Activated CD4-positive, alpha-beta T cell treated with anti-CD3 and anti-CD28 coated beads, Interleukin-10, Interleukin-2, amounts not matched to agents 100 ng/mL and 50 ng/mL, durations not matched to agents 16 hours and 8 hours (primary cell): ENCODE results near the gene NAA10.

Experiments
- DNase-seq: peaks from one replicate; pipeline ENCODE4 v3.0.0-alpha.2; 2020

NAA10 gene

DNA sequence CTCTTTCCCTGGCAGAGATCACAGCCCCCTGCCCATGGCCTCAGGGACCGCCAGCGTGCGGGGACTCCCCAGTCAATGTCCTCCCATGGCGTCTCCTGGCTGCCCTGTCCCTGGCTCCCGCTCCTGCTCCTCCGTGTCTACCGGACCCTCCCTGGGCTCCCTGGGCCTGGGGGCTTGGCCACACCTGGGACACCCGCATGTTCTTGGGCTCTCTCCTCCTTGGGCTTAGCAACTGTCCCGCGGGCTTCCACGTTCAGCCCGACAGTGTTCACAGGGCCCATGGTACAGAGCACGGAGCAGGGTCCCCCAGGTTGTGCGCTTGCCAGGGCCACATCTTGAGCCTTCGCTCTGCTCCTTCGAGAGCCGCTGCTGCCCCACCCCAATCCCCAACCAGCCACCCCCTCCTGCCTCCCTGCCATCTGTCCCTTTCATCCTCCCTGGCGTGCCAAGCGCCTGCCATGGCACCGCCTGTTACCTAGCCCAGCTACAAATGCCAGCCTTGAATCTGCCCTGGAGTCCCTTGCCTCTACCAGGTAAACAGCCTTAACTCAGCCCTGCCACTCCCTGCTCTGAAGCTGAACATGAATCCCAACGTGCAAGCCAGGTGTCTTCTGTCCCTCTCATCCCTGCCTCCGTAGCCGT is 26.5 kb downstream of the NAA10 start:
- DNase-seq, result no peak

DNA sequence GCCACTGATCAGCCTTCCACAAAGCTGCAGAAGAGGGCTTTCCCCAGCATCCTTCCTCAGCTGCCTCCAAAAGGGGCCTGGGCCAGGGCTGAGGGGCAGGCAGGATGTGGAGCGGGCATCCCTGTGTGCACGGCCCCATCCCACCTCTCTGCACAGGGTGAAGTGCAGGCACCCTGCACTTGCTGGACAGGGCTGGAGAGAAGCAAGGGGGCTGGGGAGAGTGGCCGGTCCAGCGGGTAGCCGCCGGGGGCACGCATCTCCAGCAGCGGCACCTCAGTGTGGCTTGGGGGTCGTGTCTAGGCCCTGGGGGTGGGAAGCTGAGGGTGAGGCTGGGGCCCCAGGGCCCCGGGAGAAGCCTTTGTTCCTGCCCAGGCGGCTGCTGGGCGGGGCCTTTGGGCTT is 27.4 kb downstream of the NAA10 start:
- DNase-seq, result no peak

- no peak for DNase-seq
These were observed 28.5 kb downstream of the NAA10 start for GRCh38 chrX:153906126-153906917.

- DNase-seq, result no peak
These were observed 29.2 kb downstream of the NAA10 start for GRCh38 chrX:153905481-153906095.

GRCh38 chrX:153903991-153904957 is 30.6 kb downstream of the NAA10 start, which contains the start of gene AVPR2:
AVPR2 (plus strand) TSS chrX:153904673; CDS start chrX:153905146, 473 bp downstream.
- no peak for DNase-seq

GRCh38 chrX:153903238-153903980 is 31.4 kb downstream of the NAA10 start:
- no peak for DNase-seq

GRCh38 chrX:153902385-153902784 is 32.5 kb downstream of the NAA10 start:
- no peak for DNase-seq

- no peak for DNase-seq
These were observed 33.1 kb downstream of the NAA10 start for GRCh38 chrX:153901753-153902140.

DNA sequence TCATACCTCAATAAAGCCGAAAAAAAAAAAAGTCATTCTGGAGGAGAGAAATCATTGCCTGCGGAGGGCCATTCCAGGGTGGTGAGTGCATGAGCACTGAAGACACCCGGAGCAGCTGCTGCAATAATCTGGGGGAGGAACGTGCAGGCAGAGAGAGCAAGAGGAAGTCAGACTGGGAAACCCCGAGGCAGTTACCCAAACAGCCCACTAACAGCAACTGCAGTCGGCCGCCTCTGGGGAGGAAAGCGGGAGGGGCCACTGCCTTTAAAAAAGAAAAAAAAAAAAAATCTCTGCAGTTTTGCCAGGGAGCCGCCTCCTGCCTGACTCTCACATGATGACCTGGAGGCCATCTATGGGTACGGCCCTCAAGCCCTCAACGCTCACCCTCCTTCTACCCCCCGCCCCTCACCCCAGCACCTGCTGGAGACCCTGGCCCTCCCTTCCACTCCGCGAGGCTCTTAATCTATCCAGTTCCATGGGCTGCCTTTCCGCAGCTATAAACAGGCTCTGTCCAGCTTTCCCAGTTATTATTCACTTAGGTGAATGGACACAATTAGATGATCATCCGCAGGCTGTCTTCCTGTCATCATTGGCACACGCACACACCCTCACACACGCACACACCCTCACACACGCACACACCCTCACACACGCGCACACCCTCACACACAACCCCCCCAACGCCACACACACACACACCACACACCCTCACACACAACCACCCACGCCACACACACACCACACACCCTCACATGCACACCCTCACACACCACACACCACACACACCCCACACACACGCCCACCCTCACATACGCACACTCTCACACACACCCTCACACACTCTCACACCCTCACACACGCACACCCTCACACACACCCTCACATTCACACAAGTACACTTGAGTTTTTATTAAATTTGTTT is 33.7 kb downstream of the NAA10 start:
- DNase-seq, result peak; percentile 77

DNA sequence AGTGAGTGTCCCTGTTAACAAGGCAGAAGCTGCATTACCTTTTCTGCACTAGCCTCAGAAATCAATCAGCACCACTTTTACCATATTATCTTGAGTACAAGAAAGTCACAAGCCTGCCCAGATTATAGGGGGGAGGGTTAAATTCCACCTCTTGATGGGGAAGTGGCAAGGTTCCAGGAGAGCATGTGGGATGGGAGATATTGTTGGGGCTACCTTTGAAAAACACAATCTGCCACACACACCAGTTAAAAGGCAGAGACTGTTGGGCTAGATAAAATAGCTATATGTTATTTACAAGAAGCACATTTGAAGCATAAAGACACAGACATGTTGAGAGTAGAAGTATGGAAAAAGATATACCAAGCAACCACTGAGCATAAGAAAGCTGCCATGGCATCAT is 36.9 kb downstream of the NAA10 start:
- DNase-seq, result no peak

DNA sequence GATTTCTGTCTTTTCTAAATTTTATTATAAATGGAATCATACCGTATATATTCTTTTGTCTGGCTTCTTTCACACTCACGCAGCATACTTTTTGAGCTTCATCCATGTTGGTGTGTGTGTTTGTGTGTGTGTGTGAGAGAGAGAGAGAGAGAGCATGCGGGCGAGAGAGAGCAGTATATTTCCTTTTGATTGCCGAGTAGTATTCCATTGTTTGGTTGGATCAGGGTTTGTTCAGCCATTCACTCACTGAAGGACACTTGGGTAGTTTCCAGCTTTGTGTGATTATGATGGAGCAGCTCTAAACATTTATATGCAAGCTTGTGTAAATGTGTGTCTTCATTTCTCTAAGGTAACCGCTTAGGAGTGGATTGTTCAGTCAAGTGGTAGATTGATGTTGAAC is 45.7 kb downstream of the NAA10 start:
- no peak for DNase-seq

- DNase-seq, result no peak
These were observed 46.5 kb downstream of the NAA10 start for GRCh38 chrX:153888344-153888743.

- no peak for DNase-seq
These were observed 47.5 kb downstream of the NAA10 start for GRCh38 chrX:153887385-153887784.

DNA sequence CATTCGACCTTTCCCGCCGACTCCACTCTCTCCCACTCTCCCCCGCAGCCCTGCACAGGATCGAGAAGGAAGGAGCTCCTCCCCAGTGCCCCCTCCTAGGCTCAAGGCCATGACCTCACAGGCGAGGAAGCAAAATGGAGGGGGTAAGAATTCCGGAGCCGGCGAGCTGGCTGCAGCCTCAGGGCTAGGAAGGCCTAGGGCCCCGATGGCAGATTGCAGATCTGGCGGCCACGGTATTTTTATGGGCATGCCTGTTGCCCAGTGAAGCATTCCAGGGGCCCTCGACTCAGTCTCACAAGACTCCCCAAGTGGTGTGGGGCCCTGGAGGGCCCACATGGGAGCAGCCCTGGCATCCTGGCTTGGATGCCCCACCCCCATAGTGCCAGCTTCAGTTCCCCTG is 47.9 kb downstream of the NAA10 start:
- no peak for DNase-seq

GRCh38 chrX:153885968-153886903 is 48.6 kb downstream of the NAA10 start, which contains the start of gene L1CAM:
L1CAM (minus strand) TSS chrX:153886173; CDS start chrX:153875836, 10,337 bp downstream.
- DNase-seq, result no peak

DNA sequence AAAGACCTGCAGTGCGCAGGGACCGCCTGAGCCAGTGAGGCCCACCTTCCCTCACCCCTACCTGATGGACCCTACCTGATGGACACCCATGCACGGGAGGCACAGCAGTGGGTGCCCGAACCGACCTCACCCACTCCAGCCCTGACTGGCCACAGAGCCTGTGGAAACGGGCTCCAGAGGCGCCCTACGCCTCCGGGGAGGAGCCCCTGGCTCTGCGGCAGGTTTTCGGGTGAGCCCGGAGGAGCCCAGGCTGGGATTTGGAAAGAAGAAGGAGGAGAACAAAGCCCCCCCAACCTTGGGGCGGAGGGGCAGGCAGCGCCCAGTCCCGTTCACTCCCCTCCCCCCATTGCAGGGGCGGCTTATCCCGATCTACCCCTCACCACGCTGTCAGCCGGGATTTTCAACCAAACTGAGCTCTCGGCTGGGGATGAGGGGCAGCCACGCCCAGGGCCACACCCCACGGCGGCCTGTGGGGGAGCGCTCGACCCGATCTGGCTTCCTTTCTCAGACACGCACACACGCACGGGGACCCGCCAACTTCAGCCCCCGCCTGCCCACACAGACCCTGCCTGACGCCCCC is 49.5 kb downstream of the NAA10 start:
- no peak for DNase-seq

GRCh38 chrX:153884590-153884989 is 50.2 kb downstream of the NAA10 start:
- no peak for DNase-seq

DNA sequence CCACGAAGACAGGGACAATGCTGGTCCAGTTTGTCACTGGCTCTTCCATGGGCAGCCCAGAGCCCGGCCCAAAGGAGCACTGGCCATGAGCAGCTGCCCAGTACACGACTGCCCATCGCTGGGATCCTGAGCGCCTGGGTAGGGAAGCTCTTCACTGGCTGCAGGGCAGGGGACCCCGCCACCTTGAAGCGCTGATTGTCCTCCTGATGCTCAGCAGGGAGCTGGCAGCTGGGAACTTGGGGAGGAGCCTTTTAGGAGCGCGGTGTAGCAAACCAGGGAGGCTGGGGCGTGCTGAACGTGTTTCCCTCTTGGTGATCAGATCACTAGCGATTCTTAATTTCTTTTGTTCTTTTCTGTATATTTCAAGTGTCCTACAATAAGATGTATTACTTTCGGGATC is 50.7 kb downstream of the NAA10 start:
- no peak for DNase-seq

DNA sequence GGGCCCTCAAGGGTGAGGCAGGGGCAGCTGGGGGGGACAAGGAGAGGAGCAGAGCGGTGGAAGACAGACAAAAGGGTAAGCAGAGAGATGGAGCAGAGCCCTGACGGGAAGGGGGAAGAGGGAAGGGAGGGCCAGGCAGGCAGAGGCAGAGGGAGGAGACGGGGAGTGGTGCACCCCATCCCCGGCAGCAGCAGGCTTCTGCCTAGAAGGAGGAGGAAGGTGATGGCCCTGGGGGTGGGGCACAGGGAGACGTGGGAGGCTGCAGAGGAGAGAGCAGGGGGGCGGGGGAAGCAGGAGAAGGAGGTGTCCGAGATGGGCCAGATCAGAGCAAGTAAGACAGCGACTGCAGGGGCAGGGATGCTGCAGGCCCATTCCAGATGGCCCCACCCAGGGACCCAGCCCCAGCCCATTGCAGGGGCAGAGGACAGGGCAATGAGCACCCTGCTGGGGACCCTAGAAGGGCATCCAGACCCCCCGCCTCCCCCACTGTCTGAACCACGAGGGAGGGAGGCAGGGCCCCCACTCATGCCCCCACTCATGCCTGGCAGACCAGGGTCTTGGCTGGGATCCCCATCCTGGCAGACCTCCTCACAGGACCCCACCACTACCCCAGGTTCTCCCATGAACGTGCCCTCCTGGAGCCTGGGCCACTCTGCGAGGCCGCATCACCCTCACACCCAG is 51.5 kb downstream of the NAA10 start:
- no peak for DNase-seq
